Neural progenitor cell (in vitro differentiated cells): ENCODE data around the gene NEK6.

Source experiments
- EZH2 ChIP-seq: fragments of 200-600 bp; sonication (generic); IDR thresholded peaks from 2 replicates; pipeline ENCODE4 v1.6.1; 2017; ENCODE audit warnings: antibody characterized with exemption, mild to moderate bottlenecking, moderate library complexity
- TF ChIP-seq, protein P1 (sequence below): fragments of 200-600 bp; sonication (generic); IDR thresholded peaks from 2 replicates; pipeline ENCODE4 v1.5.1; 2017; ENCODE audit warnings: antibody characterized with exemption, mild to moderate bottlenecking

DNA sequence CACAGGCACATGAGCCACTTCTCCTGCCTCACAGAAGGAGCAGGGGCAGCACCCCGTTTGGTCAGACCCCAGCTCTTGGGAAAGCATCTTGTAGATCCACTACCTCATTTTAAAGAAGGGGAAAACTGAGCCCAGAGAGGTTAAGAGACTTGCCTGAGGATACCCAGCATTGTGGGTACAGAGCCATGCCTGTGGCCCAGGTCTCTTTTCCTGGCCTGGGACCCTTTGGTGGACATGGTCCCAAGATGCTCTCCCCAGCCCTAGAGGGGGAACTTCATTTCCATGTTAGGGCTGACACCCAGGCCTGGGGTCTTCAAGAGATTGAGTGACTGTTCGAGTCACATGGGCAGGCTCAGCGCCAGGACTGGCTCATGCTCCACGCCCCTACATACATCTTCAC lies 64.2 kb downstream of the NEK6 start:
- TF ChIP-seq, protein P1, sequence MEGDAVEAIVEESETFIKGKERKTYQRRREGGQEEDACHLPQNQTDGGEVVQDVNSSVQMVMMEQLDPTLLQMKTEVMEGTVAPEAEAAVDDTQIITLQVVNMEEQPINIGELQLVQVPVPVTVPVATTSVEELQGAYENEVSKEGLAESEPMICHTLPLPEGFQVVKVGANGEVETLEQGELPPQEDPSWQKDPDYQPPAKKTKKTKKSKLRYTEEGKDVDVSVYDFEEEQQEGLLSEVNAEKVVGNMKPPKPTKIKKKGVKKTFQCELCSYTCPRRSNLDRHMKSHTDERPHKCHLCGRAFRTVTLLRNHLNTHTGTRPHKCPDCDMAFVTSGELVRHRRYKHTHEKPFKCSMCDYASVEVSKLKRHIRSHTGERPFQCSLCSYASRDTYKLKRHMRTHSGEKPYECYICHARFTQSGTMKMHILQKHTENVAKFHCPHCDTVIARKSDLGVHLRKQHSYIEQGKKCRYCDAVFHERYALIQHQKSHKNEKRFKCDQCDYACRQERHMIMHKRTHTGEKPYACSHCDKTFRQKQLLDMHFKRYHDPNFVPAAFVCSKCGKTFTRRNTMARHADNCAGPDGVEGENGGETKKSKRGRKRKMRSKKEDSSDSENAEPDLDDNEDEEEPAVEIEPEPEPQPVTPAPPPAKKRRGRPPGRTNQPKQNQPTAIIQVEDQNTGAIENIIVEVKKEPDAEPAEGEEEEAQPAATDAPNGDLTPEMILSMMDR: no peak
- TF ChIP-seq EZH2: no peak
